ENCODE data around the gene CPXM1.

The CPXM1 gene

DNA sequence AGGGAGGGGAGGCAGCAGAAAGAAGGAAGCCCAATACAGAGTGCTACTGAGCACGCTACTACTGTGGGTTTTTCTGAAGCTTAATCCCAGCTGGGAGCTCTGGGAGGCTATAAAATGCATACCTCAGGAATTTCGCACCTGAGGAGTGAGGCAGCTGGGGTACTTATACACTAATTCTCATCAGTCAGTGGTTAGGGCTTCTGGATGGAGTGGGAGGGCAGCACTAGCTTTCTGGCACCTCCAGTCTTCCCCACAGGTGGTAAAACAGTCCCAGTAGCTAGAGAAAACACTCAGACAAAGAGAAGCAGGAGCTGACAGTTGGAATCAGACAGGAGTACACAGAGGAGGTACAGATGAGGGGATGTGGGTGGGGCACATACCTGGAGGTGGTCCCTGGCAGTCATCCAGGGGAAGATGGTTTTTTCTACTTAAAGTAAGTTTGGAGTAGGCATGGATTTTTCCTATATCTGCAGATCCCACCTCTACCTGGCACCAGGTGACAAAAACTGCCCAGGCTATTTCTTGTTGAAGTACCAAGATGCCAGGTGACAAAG, 37.8 kb downstream of the CPXM1 start:
- no peak for DNase-seq

DNA sequence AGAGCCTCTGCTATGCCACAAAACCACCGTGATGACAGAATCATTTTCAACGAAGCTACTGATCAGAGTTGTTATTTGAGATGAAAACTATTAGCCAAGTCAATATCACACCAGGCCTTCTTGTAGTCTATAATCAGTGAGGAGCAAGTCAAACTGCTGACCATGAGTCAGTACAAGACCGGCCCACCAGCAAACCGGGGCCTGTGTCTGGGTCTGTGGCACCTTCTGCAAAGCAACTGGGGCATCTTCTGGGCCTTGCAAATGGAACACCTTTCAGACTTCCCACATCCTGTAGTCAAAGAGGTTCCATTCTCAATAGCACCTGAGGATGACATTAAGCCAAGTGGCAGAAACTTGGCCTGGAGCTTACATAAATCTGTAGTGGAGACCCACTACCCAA, 38.5 kb downstream of the CPXM1 start:
- no peak for DNase-seq

DNA sequence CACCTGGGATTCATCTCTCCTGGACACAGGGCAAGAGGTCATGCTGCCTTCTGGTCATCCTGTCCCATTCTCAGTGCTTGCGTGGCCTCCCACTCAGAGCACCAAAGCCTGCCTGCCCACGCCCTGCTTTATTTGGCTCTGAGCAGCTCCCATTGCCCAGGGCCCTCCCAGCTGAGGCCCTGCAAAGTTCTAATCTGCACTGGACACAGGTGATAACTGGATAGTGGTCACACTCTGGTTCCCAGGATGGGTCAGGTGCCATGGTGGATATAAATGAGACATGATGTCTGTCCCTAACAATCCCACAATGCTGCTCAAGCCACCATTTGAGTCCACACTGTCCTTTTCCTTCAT, 39.5 kb downstream of the CPXM1 start:
- DNase-seq, result no peak

DNA sequence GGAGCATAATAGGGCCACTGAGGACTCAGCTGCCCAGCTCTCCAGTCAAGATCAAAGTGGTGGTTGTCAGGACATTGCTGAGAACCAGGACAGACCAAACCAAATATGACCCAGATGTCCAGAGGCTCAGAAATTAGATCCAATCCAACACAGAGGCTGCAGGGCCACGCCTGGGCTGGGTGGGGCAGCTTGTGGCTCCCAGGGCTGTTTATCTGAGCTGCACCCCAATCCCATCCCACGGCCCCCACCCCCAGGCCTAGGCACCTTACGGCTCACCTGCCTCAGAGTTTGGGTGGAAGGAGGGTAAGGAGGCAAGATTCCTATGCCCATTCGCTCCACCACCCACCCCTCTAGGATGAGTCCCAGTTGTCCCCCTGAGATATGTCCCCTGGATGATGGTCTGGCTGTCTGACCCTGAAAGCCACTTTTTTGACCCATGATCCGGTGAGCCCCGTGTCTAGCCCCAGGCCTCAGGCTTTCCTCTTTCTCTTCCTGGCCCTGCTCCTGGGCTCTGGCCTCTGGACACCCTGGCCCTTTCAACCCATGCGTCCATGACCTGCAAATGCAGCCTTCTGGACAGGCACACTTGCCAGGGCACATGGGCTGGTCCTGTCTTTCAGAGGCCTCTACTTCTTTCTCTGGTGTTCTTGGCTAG, 40.0 kb downstream of the CPXM1 start:
- no peak for DNase-seq

DNA sequence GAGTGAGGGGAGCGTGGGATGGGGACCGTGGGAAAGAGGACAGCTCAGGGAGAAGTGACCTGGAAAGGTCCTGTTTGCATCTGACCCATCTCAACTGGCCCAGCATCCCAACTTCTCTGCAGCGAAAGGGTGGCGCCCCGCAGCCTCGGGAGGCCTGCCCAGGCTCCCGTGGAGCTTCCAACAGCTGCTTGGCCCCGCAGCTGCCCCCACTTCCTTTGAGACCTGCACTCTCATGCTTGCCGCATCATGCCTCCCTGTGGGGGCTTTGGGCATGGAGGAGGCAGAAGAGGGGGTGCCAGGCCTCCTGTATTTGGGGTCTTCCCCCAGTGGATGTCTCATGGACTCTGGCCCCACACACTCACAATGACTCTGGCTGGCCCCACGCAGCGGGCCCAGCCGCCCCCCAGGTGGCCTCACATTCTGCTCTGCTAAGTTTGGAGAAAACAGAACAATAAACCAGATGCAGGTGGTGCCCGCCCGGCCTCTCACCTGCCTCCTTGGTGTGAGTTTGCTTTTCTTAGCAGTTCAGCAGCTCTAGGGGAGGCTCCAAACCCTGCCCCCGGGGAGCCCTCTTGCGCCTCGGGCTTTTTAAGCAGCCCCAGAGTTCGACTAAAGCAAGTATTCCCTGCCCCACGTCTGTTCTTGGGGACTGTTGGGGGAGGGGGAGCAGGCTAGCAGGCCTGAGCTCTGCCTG, 40.7 kb downstream of the CPXM1 start:
- DNase-seq, result no peak

DNA sequence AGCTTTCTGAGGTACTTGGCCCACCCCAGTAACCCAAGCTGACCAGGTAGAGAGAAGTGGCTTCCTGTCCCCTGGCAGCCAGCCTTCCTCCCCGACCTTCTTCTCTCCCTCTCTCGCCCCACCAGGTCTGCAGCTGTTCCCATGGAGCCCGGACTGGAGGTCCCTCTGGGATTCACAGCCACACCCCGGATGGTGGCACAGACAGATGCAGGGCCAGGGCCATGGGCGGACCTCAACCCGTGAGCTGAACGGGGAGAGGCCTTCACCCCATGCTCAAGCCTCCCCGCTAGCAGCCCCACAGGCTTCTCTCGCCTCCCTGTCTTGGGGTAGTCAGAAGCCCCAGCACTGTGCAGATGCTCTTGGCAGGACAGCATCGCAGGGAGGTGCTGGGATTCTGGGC, 41.3 kb downstream of the CPXM1 start:
- no peak for DNase-seq

DNA sequence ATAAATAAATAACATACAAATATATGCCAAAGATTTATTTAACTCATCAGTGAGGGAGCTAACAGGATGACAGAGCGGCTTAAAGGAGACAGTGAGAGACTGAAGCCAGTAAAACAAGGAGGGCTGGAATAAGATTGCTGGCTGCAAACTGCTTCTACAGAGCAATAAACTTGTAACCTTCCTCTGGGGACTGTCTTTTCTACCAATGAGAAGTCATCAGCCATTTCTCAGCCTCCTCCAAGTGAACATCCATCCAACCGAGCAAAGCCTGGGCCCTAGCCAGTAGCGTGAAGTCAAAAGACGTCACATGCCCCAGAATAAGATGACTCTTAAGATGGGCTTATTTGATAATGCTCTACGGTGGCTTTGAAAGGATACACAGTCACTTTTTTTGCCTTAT, 42.5 kb downstream of the CPXM1 start:
- DNase-seq, result no peak

DNA sequence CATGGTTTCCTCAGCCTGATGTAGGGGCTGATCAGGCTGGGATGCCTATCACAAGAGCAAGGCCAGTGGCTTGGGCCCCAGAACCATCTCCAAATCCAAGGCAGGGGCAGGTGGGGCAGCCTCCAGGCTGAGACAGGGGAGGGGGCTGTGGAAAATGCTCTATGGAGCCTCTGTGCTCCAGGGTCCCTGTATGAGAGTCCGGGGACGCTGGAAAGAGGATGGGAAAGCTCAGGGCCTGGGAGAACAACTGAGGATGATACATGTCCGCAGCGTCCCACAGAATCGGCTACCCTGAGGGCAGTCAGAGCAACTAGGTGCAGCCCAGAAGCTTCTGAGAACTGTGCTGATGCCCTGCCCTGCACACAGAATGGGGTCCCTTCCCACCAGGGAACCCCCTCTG, 43.4 kb downstream of the CPXM1 start:
- DNase-seq, result no peak

DNA sequence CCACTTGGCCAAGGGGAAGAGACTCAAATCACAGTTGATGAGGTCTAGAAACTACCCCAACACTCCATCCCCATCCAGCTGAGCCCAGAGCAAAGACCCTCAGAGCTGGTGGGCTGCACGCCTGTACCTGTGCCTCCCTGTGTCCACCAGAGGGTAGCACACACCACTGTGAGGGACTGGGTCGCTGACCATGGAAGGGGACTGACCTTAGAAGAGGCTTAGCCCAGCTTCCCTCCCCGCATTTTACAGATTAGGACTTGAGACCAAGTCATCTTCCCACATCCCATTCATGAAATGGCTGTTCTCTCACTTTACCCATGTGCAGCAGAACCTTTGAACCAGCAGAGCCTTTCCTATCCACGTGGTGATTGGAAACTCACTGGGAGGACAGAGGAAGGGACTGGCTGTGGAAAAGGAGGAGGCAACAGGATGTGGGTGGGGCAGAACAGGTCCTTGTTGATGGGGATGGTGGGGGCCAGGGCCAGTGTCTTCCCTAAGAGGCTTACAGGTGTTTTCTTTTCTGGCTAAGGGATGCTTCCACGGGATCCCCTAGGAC, 44.3 kb downstream of the CPXM1 start:
- peak; percentile 50 for DNase-seq

DNA sequence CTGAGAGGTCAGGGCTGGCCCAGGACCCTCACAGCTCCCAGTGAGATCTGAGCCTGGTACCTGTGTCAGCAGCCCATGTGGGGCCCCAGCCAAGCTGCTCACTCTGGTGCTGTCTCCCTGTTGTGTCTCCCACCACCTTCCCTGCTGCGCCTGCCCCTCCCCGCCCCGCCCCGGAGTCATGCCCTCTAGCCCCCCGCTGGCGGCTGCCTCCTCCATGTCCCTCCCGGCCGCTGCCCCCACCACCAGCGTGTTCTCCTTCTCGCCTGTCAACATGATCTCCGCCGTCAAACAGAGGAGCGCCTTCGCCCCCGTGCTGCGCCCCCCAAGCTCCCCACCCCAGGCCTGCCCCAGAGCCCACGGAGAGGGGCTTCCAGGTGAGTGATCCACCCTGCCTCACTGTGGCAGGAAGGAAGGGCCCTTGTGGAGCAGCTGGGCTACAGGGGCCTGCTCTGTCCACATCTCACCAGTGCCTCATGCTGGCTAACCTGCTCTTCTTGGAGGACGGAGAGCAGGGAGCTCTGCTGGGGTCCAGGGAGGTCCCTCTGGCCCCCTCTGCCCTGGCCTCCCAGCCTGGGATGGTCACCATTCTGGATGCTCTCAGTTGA, 44.9 kb downstream of the CPXM1 start:
- no peak for DNase-seq

DNA sequence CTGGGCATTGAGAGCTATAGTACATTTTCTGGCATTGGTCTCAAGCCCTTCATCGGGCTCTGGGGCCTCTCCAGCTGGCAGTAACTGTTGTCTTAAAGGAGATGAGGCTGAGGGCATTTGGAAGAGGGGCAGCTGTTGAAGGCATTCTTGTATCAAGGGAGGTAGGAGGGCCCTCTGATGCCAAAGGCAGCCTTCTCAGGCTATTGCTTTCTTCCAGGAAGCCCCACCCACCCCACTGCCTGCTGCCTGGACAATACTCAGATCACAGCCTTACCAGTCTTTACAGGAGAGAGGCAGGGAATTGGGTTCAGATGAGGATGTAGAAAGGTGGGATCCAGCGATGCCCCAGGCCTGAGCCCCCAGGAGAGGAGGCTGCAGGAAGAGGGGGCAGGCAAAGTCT, 46.0 kb downstream of the CPXM1 start:
- DNase-seq, result no peak

DNA sequence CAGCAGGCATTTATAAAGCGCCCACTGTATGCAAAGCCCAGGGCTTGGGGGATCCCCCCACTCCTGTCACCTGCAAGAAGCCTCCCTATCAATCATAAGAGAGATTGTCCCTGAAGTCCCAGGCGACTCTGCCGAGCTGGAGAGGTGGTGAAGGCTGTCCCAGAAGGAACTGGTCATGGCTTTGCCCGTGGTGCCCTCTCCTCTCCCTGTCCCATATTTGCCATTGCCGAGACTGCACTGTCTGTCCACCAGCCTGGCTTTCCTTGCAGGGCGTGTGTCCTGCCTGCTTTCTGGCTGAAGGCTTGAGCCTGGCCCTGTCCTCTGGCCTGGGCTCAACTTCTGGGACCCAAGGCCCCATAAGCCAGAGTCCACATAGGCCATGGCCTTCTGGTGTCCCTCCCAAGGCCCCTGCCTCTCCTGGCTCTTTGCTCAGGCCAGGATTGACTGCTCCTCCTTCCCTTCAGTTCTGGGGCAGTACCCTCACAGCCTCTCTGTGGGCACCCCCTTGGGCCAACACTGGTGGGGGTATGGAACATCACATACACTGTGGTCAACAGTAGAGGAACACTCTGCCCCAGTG, 46.9 kb downstream of the CPXM1 start:
- no peak for DNase-seq

DNA sequence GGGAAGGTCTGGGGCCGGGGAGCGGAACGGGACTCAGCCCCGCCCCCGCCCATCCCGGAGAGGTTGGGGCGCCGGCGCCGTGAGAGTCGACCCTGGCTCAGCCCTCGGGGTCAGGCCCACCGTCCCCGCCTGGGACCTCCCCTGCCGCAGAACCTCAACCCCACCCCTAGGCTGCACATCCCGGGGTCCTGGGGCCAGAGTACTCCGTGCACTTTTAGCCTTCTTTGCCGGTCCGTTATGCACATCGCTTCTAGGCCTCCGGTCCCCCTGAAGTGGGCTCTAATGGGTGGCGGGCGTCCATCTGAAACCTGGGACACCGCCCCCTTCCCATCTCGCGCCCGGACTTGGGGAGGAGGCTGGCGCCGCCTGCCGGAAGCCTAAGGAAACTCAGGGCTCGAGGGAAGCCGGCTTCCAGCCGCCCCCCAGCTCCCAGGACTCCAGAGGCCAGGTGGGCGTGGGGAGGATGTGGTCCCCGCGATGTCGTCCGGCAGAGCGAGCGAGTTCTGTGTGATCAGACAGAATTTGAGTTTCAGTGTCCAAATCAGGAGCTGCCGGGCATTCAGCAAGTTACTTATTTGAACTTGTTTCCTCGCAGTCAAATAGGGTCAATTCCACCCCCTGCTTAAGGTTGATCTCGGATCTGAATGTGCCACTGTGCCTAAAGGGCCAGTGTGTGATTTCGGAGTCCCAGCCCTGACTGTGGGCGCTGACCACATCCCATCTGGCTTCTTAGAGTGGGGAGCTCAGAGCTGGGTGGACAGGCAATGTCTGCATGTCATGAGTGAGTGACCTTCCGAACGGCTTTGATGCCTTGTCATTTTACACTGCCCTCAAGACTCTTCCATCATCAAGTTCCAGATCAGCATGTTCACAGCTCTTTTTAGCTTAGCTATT, 47.6 kb downstream of the CPXM1 start:
- DNase-seq, result peak; percentile 79

DNA sequence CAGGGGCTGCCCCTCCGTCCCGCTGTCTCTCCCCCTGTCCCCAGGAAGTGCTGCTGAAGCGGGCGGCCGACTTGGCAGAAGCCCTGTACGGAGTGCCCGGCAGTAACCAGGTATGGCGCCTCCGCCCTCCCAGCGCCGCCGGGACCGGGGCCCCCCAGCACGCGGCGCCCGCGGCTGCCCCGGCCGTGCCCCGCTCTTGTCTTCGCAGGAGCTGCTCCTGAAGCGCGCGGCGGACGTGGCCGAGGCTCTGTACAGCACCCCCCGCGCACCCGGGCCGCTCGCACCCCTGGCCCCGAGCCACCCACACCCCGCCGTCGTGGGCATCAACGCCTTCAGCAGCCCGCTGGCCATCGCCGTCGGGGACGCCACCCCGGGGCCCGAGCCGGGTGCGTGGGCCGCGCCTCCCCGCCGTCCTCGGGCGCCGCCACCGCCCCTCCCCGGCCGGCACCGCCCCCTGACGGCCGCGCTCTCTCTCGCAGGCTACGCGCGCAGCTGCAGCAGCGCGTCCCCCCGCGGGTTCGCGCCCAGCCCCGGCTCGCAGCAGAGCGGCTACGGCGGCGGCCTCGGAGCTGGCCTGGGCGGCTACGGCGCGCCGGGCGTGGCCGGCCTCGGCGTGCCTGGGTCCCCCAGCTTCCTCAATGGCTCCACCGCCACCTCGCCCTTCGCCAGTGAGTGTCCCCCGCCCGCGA, 48.4 kb downstream of the CPXM1 start:
- DNase-seq, result peak; percentile 83

DNA sequence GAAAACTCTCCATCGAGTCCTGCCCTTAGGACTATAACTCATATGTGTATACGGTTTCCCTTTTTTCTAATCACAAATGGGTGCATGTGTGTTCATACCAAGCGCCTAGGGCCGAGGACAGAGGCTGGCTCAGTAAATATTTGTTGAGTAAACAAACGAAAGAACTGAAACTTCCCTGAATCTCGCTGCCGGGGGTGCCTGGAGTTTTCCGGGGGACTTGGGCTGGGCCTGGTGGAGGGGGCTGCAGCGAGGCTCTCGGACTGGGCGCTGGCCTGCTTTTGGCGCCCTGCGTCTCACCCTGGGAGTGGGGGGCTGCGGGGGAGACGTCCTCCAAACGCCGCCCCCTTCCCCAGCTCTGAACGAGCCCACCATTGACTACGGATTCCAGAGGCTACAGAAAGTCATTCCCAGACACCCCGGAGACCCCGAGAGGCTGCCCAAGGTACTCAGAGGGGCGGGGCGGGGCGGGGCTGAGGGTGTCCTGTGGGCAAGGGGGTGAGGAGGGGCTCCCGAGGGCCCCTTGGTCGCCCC, 49.0 kb downstream of the CPXM1 start:
- peak; percentile 81 for DNase-seq

DNA sequence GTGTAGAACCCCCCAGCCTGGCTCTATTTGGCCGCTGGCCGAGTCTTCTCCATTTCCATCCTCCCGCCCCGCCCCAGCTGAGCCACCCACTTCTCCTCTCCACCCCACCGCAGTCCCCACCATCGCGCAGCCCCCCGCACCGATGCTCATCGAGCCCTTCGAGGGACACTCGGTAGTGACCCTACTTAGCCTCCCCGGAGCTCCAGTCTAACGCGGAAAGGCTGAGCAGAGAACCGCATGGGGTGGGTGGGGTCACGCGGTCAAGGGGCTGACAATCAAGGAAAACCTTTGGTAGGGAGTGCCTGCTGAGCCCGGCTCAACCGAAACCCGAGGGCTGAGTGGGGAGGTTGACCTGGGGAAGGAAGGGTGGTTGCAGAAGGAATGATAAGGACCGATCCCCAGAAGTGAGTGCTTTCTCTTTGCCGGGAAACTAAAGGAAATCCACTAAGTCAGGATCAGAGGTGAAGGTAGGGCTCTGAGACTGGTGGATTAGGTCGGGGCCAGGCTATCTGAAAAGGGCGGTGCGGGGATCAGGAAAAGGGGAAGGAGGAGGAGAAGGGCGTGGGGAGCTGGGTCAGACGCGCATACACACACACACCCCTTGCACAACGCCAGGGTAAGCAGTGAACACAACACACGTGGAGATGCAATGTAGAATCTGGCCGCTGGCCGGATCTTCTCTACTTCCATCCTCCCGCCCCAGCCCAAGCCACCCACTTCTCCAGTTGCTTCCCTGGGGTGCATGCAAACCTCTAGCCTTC, 49.8 kb downstream of the CPXM1 start:
- DNase-seq, result peak; percentile 83

DNA sequence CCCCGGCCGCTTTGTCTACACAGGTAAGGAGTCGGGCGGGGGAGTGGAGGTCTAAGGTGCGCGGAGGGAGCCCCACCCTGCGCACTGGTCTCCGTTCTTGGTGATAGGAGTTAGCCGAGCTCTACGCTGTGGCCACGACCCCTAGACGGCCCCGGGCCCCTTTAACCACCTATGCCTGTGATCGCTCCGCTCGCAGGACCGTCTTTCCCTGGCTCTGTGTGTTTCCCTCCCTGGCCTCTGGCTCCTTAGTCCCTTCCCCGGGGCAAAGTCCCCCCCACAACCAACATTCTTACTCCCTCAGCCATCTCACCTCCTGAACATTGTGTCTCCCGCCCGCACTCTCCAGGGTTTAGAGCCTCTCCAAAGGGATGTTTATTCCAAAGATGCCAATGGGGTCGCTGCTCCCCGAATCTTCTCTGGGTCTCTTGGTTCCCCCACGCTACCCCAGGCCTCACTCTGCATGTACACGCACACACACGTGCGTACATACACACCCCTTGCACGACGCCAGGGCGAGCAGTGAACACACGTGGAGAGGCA, 50.4 kb downstream of the CPXM1 start:
- DNase-seq, result peak; percentile 42

DNA sequence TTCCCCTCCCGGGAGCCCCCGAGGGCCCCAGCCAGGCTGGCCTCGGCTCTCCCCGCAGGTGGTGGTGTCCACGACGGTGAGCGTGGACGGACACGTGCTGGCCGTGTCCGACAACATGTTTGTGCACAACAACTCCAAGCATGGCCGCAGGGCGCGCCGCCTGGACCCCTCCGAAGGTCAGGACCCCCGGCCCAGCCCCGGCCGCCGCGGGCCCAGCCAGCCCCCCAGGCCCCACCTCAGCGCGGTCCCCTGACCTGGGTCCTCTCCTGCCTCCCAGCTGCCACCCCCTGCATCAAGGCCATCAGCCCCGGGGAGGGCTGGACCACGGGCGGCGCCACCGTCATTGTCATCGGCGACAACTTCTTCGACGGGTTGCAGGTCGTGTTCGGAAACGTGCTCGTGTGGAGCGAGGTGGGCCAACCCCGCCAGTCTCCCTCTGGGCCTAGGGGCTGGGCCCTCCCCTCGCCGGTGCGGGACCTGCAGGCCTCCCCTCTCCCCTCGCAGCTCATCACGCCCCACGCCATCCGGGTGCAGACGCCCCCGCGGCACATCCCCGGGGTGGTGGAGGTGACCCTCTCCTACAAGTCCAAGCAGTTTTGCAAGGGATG, 51.0 kb downstream of the CPXM1 start:
- no peak for DNase-seq

DNA sequence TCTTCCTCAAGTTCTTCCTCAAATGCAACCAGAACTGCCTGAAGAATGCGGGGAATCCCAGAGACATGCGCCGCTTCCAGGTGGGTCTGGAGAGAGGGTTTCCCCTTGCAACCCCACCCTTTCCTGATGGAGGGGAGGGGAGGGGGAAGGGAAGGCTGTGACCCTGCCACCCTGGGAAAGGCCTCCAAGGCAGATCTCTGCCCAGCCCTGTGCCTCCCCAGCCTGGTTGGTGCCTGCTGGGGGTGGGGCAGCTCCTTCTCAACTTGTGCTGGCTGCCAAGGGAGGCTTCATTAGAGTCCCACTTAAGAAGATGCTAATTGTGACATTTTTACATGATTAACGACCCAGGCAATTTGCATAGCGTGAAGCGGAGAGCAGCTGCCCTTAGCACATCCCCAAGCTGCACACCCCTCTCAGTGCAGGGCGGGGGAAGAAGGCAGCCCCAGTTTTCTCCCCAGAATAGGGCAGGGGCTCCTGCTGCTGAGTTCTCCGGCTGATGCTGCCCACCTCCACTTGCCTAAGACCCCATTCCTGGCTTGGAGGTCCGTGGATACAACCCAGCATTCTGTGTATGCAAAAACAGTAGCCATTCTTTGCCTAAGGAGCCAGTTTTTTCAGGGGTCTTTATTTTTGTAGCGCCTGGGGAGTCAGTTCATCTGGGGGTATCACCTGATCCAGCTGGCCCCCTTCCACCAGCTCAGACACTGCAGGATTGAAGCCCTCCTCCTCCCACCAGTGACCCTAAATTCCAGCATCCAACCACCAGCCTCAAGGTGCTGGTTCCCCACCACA, 51.7 kb downstream of the CPXM1 start:
- no peak for DNase-seq

Data from DMS53 (cell line).